IPS-15b (cell line): Measurements from ENCODE around the gene RNF157.
A peak's percentile ranks its signal among the peaks of the same experiment; 100 is the strongest.

Source experiments
- H3K27me3 ChIP-seq: one replicate; pipeline ENCODE4 v1.6.1; 2013; ENCODE audit warnings: low read length; ENCODE audit not compliant: control insufficient read depth, insufficient read depth
- H3K36me3 ChIP-seq: one replicate; pipeline ENCODE4 v1.6.1; 2013; ENCODE audit warnings: low read length; ENCODE audit not compliant: control insufficient read depth, insufficient read depth
- H3K4me1 ChIP-seq: one replicate; pipeline ENCODE4 v1.6.1; 2013; ENCODE audit warnings: mild to moderate bottlenecking, low read length; ENCODE audit not compliant: control insufficient read depth, insufficient read depth
- H3K4me3 ChIP-seq: one replicate; pipeline ENCODE4 v1.5.1; 2013; ENCODE audit warnings: low read depth, low read length
- H3K9ac ChIP-seq: one replicate; pipeline ENCODE4 v1.6.1; 2013; ENCODE audit warnings: low read depth, mild to moderate bottlenecking, low read length
- H3K9me3 ChIP-seq: one replicate; pipeline ENCODE4 v1.6.1; 2013; ENCODE audit warnings: mild to moderate bottlenecking, low read length; ENCODE audit not compliant: control insufficient read depth, insufficient read depth

Gene RNF157

DNA sequence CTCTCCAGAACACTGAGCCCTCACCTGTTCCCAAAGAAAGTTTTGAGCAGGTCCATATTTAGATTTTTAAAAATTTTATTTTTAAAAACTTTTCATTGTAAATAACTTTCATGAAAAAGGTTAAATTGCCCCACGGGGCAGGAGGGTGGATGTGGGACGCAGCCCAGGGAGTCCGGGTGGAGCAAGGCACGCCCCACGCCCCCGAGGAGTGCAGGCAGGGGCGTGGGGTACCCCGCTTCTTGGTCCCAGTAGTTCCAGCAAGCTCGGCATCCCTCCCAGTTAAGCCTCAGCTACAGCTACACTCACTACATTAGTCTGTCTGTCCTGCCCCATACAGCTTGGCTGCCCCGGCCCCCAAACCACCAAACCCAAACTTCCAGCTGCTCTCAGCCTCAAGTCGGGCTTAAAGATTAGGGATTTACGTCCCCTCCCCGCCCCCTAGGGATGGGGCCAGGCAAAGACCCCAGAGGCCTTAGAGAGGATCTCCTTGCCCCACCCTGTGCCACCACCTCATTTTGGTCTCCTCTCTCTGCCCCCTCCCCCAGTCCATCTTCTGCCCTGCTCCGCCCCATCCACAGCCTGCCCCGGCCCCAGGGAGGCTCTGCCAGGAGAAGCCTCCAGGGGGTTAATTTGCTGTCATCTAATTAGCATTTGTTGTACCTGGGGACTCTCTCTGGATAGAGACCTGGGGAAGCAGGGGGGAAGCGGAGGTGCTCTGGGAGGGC lies 103.9 kb downstream of the RNF157 start:
- Histone ChIP-seq H3K27me3 (peaks cover 59% of the 10 kb centered on the region), H3K4me1 (peaks cover 31% of the 10 kb centered on the region), H3K4me3 (peak overlapping the region; percentile 46), H3K36me3 (no peaks in the 10 kb centered on the region), H3K9ac (no peak overlapping the region), H3K9me3 (no peaks in the 10 kb centered on the region)

DNA sequence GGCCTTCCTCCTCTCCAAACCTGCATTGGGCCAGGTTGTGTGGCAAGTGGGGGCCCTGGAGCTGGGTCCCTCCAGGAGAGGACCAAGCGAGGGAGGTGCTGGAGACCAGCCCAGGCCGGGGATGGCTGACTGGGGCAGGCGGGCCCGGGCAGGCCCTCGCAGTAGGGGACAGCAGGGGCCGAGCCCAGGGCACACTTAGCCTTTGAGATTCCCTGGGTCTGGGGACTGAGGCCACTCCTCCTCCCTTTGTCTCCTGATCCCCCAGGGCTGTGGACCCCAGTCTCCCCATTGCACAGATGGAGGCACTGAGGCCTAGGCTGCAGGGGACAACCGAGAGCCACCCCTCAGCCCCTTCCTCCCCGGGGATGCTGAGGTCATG lies 104.5 kb downstream of the RNF157 start:
- Histone ChIP-seq H3K36me3 (no peaks in the 10 kb centered on the region), H3K9me3 (no peaks in the 10 kb centered on the region), H3K4me1 (peaks cover 33% of the 10 kb centered on the region), H3K27me3 (peaks cover 63% of the 10 kb centered on the region), H3K4me3 (peak overlapping the region; percentile 46), H3K9ac (no peak overlapping the region)

DNA sequence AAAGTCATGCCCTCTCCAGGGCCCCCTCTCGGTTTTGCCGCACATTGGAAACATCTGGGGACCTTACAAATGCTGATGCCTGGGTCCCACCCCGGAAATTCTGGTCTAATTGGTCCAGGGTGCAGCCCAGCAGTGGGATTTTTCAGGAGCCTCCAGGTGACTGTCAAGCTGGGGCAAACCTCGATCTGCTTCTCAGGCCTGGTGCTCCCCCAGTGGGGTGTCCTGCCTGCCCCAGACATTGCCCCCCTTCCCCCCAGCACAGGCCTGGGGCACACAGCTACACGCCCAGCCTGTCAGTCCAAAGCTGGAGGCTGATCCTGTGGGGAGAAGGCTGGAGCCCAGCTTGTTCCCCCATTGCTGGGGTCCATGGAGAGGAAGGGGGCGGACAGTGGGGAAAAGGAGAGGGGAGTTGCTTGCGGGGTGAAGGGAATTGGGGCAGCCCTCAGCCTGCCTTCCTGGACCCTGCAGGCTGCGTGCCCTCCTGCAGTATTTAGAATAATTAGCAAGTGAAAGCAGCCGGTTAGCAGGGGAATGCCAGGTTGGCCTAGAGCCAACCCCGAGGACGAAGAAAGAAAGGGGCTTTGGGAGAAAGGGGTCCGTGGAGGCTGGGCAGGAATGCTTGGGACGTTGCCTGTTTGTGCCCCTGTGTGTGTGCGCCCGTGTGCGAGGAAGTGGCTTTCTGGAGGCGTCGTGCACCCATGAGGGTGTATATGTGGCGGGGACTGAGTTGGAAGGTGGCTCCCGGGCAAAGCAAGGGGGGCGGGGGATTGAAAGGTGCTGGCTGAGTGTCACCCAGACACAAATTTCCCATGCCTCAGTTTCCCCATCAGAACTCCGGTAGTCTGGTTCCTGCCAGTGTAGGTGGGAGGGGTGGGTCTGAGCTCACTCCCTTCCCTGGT lies 105.1 kb downstream of the RNF157 start:
- Histone ChIP-seq H3K27me3 (peaks cover 63% of the 10 kb centered on the region), H3K9ac (no peak overlapping the region), H3K4me1 (peaks cover 38% of the 10 kb centered on the region), H3K36me3 (no peaks in the 10 kb centered on the region), H3K9me3 (no peaks in the 10 kb centered on the region), H3K4me3 (peak overlapping the region; percentile 46)

DNA sequence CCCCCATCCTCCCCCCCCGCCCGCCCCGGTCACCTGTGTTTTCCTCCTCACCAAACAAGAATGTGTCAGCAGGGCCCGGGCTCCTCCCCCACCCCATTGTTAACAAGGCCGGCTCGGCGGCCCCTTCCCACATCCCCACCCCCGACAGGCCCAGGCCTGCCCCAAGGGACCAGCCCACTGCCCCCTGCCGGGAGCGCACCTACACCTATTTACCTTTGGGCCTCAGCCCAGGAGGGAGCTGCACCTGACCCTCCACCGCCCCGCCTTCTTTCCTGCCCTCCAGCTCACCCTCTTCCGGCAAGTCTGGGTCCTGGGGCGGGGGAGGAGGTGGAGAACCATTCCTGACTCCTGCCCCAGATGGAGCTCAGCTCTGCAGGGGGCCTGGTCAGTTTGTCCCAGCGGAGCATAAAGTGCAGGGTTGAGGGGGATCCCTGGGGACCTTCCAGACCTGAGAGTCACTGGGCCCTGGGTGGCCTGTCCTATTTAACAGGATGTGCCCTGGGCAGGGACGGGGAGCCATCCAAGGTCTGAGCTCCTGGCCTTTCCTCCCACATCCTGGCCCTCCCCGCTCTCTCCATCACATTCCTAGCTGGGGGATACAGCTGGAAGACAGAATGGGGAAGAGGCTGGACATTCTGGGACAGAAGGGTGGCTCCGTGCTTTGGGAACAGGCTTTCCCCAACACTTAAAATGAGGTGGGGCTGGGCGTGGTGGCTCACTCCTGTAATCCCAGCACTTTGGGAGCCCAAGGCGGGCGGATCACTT lies 107.5 kb downstream of the RNF157 start:
- peak overlapping the region; percentile 43 for H3K4me3 ChIP-seq
- H3K36me3 ChIP-seq = no peaks in the 10 kb centered on the region
- no peaks in the 10 kb centered on the region for H3K9me3 ChIP-seq
- no peak overlapping the region for H3K9ac ChIP-seq
- peaks cover 25% of the 10 kb centered on the region for H3K4me1 ChIP-seq
- peaks cover 41% of the 10 kb centered on the region for H3K27me3 ChIP-seq

DNA sequence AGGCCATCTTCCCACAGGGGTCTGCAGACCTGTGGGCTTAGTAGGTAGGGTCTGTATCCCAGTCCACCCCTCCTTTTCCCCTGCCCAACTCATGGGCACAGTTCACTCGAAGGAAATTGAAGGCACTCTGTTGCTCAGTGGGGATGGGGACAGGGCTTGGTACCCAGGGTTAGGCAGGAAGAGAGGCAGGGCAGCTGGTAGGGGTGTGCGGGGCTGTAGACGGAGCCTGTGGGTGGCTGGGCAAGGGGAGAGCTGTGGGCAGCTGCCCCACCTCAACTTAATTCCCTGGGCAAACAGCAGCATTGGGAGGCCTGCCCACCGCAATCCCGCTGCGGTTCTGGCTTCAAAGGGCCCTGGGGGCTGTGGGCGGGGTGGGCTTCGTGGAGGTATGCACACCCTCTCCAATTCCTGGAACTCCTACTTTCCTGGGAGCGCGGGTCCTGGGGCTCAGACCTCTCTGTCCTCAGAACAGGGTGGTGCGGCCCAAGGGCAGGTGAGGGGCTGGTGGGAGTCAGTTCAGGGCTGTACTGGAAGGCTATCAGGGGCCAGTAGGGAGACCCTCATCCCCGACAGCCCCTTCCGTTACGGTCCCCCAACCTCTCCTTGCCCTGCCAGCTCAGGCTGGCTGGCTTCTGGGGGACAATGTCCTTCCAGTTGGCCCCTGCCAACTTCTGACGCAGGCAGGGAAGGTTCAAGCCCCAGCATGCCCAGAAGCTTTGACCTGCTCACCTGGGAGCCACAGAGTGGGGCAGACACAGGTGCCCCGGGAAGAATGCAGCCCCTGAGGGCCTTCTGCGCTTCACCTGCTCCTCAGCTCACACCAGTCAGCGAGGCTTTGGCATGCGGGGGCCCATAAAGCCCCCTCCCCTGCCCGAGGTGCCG lies 108.4 kb downstream of the RNF157 start:
- Histone ChIP-seq H3K4me1 (peaks cover 23% of the 10 kb centered on the region), H3K9me3 (no peaks in the 10 kb centered on the region), H3K4me3 (peak overlapping the region; percentile 45), H3K27me3 (peaks cover 34% of the 10 kb centered on the region), H3K9ac (no peak overlapping the region), H3K36me3 (no peaks in the 10 kb centered on the region)

DNA sequence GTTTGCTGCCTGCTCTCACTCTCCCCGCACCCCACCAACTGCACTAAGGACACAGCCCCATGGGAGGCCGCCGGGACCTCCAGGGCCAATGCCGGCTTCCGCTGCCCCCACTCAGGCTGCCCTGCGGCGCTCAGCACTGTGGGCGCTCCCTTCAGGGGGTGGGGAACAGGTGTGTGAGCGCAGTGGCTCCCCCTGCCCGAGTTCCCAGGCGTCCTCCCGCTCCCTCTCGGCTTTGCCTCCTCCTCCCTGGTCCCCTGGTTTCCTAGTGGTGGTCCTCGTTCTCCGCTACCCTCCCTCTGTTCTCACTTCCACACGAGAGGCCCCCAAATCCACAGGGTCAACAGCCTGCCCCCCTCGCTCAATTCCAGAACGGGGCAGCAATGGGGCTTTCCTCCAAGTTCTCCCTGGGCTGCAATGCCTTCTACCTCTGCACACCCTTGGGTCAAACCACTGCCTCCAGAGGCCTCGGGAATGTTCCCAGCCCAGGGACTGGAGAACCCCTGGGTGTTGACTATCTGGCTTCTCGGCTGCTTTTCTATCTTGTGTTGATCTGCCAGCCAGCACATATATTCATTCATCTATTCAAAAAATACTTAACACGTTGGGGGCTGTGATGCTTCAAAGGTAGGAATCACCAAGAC lies 109.1 kb downstream of the RNF157 start:
- Histone ChIP-seq H3K36me3 (no peaks in the 10 kb centered on the region), H3K9me3 (no peaks in the 10 kb centered on the region), H3K9ac (no peak overlapping the region), H3K4me3 (peak overlapping the region; percentile 45), H3K4me1 (peaks cover 22% of the 10 kb centered on the region), H3K27me3 (peaks cover 34% of the 10 kb centered on the region)

DNA sequence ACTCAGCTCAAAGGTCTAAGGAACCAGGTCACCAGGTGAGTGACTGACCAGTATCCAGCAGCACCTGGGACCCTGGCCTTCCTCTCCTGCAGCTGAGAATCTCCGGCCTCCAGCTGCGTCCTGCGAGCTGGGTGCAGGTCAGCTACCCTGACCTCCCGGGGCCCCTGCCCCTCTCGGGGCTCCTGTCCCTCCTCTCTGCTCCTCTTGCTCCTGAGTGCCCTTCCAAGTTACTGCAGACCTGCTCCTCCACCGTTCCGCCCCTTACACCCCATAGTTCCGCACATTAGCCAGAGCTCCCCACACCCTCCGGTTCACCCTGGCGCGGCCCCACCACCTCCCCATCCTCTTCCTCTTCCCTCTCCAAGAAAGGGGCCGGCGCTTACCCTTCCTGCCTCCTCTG lies 109.8 kb downstream of the RNF157 start:
- no peak overlapping the region for H3K9ac ChIP-seq
- H3K36me3 ChIP-seq = no peaks in the 10 kb centered on the region
- H3K4me1 ChIP-seq = peaks cover 22% of the 10 kb centered on the region
- no peaks in the 10 kb centered on the region for H3K9me3 ChIP-seq
- H3K4me3 ChIP-seq = peak overlapping the region; percentile 37
- peaks cover 28% of the 10 kb centered on the region for H3K27me3 ChIP-seq

DNA sequence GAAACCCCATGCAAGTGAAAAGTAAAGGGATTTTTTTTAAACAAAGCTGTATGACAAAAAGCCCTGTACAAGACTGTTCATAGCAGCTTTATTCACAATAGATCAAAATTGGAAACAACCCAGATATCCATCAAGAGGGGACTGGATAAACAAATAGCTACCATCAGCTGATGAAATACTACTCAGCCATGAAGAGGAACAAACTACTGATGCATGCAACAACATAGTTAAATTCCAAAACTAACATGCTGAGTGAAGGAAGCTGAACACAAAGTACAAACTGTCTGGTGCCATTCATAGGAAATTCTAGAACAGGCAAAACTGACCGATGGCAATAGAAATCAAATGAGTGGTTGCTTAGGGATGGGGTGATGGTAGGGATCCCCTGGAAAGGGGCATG lies 114.4 kb downstream of the RNF157 start:
- Histone ChIP-seq H3K27me3 (peaks cover 13% of the 10 kb centered on the region), H3K9ac (no peak overlapping the region), H3K9me3 (no peaks in the 10 kb centered on the region), H3K4me3 (no peak overlapping the region), H3K36me3 (no peaks in the 10 kb centered on the region), H3K4me1 (peaks cover 7% of the 10 kb centered on the region)

DNA sequence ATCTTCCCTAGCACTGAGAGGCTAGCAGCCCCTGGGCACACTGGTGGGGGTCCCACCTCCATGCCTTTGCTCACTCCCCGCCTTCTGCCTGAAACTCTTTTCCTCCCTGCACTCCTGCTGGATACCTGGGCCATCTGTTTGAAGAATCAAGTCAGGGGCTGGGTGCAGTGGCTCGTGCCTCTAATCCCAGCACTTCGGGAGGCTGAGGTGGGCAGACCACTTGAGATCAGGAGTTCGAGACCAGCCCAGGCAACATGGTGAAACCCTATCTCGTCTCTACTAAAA lies 115.0 kb downstream of the RNF157 start:
- Histone ChIP-seq H3K36me3 (no peaks in the 10 kb centered on the region), H3K4me3 (no peak overlapping the region), H3K27me3 (peaks cover 8% of the 10 kb centered on the region), H3K9ac (no peak overlapping the region), H3K4me1 (peaks cover 7% of the 10 kb centered on the region), H3K9me3 (no peaks in the 10 kb centered on the region)

DNA sequence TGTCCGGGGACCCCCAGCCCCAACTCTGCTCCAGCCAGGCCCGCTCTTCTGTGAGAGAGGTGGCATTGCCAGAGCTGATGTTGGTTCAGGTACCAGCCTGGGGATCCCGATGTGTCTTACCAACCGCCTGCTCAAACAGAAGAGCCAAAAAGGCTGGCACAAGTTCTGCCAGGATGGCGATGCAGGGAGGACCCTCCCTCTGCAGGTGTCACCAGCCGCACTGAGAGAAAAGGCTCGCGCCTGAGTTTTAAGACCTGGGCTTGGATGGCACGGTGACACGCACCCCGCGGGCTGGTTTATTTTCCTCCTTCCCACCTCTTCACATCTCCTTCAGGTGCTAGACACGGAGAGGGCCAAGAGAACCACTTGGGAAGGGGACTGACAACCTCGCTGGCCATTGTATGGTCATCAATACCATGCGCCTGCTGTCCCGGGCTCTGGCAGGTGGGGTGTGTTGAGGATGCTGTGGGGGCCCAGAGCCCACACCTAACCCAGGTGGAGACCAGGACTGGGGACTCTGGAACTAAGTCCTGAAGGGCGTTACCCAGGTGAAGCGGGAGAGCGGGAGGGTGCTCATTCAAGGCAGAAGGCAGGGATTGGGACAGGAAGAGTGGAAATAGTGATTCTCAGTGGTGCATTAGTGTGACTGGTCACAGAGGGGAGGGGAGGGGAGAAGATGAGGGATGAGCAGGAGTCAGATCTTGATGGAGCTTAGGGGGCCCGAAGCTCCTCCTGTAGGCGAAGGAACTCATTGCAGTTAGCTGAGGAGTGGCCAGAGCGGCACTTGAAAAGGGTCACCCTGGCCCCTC lies 115.5 kb downstream of the RNF157 start:
- Histone ChIP-seq H3K27me3 (peaks cover 4% of the 10 kb centered on the region), H3K4me1 (peaks cover 7% of the 10 kb centered on the region), H3K9me3 (no peaks in the 10 kb centered on the region), H3K36me3 (no peaks in the 10 kb centered on the region), H3K9ac (no peak overlapping the region), H3K4me3 (no peak overlapping the region)
